Dedifferentiated amniotic fluid mesenchymal stem cell (primary cell): Measurements from ENCODE around the gene MAT2A.
A peak's percentile ranks its signal among the peaks of the same experiment; 100 is the strongest.
"Not testable (repeated sequence)": the region's sequence is repeated elsewhere in the genome, so short reads cannot be mapped to it uniquely, and the experiment has no call there.

Source experiments
- DNase-seq: peaks from one replicate; pipeline ENCODE4 v3.0.0-alpha.2; 2016; ENCODE audit errors: extremely low spot score

Gene MAT2A

GRCh38 chr2:85524336-85524908 is 14.5 kb upstream of the MAT2A start:
- DNase-seq, result no peak

GRCh38 chr2:85525029-85525428 is 13.9 kb upstream of the MAT2A start:
- DNase-seq, result no peak

- no peak for DNase-seq
These were observed 13.4 kb upstream of the MAT2A start for GRCh38 chr2:85525567-85525966.

- DNase-seq, result no peak
These were observed 11.2 kb upstream of the MAT2A start for GRCh38 chr2:85527787-85528186.

- DNase-seq, result no peak
These were observed 10.6 kb upstream of the MAT2A start for GRCh38 chr2:85528355-85528754.

GRCh38 chr2:85529809-85530208 is 9.2 kb upstream of the MAT2A start:
- no peak for DNase-seq

GRCh38 chr2:85531589-85531988 is 7.4 kb upstream of the MAT2A start:
- DNase-seq, result no peak

- DNase-seq, result no peak
These were observed 4.9 kb upstream of the MAT2A start for GRCh38 chr2:85534099-85534498.

- DNase-seq, result no peak
These were observed 4.1 kb upstream of the MAT2A start for GRCh38 chr2:85534881-85535280.

- no peak for DNase-seq
These were observed 2.5 kb upstream of the MAT2A start for GRCh38 chr2:85536479-85536878.

- DNase-seq, result no peak
These were observed 1.1 kb upstream of the MAT2A start for GRCh38 chr2:85537600-85538506.

- DNase-seq, result peak; percentile 47
These were observed 579 bp downstream of the MAT2A start for GRCh38 chr2:85539361-85540132.

GRCh38 chr2:85540133-85540648 is 1.2 kb downstream of the MAT2A start:
- DNase-seq, result no peak

- no peak for DNase-seq
These were observed 2.3 kb downstream of the MAT2A start for GRCh38 chr2:85541262-85541661.

GRCh38 chr2:85541753-85542457 is 2.9 kb downstream of the MAT2A start:
- DNase-seq, result no peak

- no peak for DNase-seq
These were observed 3.8 kb downstream of the MAT2A start for GRCh38 chr2:85542777-85543176.

- not testable (repeated sequence) for DNase-seq
These were observed 5.3 kb downstream of the MAT2A start for GRCh38 chr2:85544254-85544691.

- DNase-seq, result not testable (repeated sequence)
These were observed 6.2 kb downstream of the MAT2A start for GRCh38 chr2:85544915-85545779.

- no peak for DNase-seq
These were observed 6.8 kb downstream of the MAT2A start for GRCh38 chr2:85545780-85546240.

- no peak for DNase-seq
These were observed 8.3 kb downstream of the MAT2A start for GRCh38 chr2:85547089-85547858.
